HEK293 (cell line): ENCODE measurements around the gene SLC39A11.

Source experiments
- CTCF ChIA-PET: fragments of 350-600 bp; formaldehyde crosslinking; extraction: SDS; loops from one replicate; lab custom pipeline; 2021; ENCODE audit warnings: antibody characterized with exemption; lab: Yijun Ruan, JAX
- POLR2A ChIA-PET: fragments of 300-600 bp; formaldehyde crosslinking; extraction: SDS; loops from one replicate; lab custom pipeline; 2020; ENCODE audit warnings: antibody characterized with exemption, inconsistent platforms; lab: Yijun Ruan, JAX
- H3K27ac ChIP-seq: fragments of 200-500 bp; sonication (Bioruptor generic); 2 replicates; pipeline ENCODE4 v1.5.1; 2014; ENCODE audit warnings: low read depth, low read length, control low read depth, inconsistent platforms; ENCODE audit errors: extremely low read depth
- H3K36me3 ChIP-seq, 2 experiments: fragments of 200-500 bp in 1 of 2; sonication (Bioruptor generic) in 1 of 2; 1 replicate in 1 of 2; 2 replicates in 1 of 2; pipeline ENCODE4 v1.5.1; 2014 to 2017; ENCODE audit warnings: inconsistent platforms in 2 of 2, low read length in 2 of 2; ENCODE audit not compliant: control insufficient read depth in 2 of 2, insufficient read depth in 1 of 2
- H3K4me1 ChIP-seq: fragments of 200-500 bp; sonication (Bioruptor generic); 2 replicates; pipeline ENCODE4 v1.5.1; 2014; ENCODE audit warnings: mild to moderate bottlenecking, low read length, inconsistent platforms; ENCODE audit not compliant: control insufficient read depth, insufficient read depth
- H3K4me3 ChIP-seq: 2 replicates; pipeline ENCODE4 v1.5.1; 2011; ENCODE audit warnings: low read depth, mild to moderate bottlenecking, control low read depth, low read length, moderate library complexity
- H3K9me3 ChIP-seq: fragments of 200-500 bp; sonication (Bioruptor generic); 2 replicates; pipeline ENCODE4 v1.5.1; 2014; ENCODE audit warnings: low read depth, low read length, inconsistent platforms; ENCODE audit not compliant: control insufficient read depth, insufficient read depth
- BCL11A ChIP-seq: fragments of 450-650 bp; formaldehyde crosslinking; IDR thresholded peaks from 2 replicates; pipeline ENCODE4 v1.5.1; 2016; ENCODE audit warnings: low read depth, missing biosample characterization, missing genetic modification characterization
- GLI4 ChIP-seq: fragments of 450-650 bp; formaldehyde crosslinking; IDR thresholded peaks from 2 replicates; pipeline ENCODE4 v1.5.1; 2016; ENCODE audit warnings: missing biosample characterization, missing genetic modification characterization
- KLF16 ChIP-seq: fragments of 450-650 bp; formaldehyde crosslinking; IDR thresholded peaks from 2 replicates; pipeline ENCODE4 v1.5.1; 2017; ENCODE audit warnings: missing biosample characterization, missing genetic modification characterization
- MEIS1 ChIP-seq: sonication (generic); formaldehyde crosslinking; IDR thresholded peaks from 2 replicates; pipeline ENCODE4 v1.8.1; 2022; ENCODE audit warnings: missing genetic modification reagents, mild to moderate bottlenecking, borderline replicate concordance
- MZF1 ChIP-seq: fragments of 450-650 bp; formaldehyde crosslinking; IDR thresholded peaks from 2 replicates; pipeline ENCODE4 v1.5.1; 2017; ENCODE audit warnings: missing biosample characterization, missing genetic modification characterization, borderline replicate concordance
- PRDM2 ChIP-seq: fragments of 450-650 bp; formaldehyde crosslinking; IDR thresholded peaks from 2 replicates; pipeline ENCODE4 v1.5.1; 2016; ENCODE audit warnings: missing biosample characterization, missing genetic modification characterization, borderline replicate concordance
- REPIN1 ChIP-seq: fragments of 450-650 bp; formaldehyde crosslinking; IDR thresholded peaks from 2 replicates; pipeline ENCODE4 v1.5.1; 2017; ENCODE audit warnings: missing biosample characterization, missing genetic modification characterization, low read depth
- REST ChIP-seq: fragments of 450-650 bp; formaldehyde crosslinking; IDR thresholded peaks from 2 replicates; pipeline ENCODE4 v1.5.1; 2016; ENCODE audit warnings: missing biosample characterization, missing genetic modification characterization
- ZBTB1 ChIP-seq: fragments of 450-650 bp; formaldehyde crosslinking; IDR thresholded peaks from 2 replicates; pipeline ENCODE4 v1.5.1; 2016; ENCODE audit warnings: missing biosample characterization, missing genetic modification characterization
- ZBTB17 ChIP-seq: fragments of 450-650 bp; formaldehyde crosslinking; IDR thresholded peaks from 2 replicates; pipeline ENCODE4 v1.5.1; 2016; ENCODE audit warnings: missing biosample characterization, missing genetic modification characterization
- ZBTB6 ChIP-seq: fragments of 450-650 bp; formaldehyde crosslinking; IDR thresholded peaks from 2 replicates; pipeline ENCODE4 v1.5.1; 2017; ENCODE audit warnings: missing biosample characterization, missing genetic modification characterization
- ZFP41 ChIP-seq: fragments of 450-650 bp; formaldehyde crosslinking; IDR thresholded peaks from 2 replicates; pipeline ENCODE4 v1.5.1; 2016; ENCODE audit warnings: missing biosample characterization, missing genetic modification characterization, borderline replicate concordance
- ZNF112 ChIP-seq: fragments of 450-650 bp; formaldehyde crosslinking; IDR thresholded peaks from 2 replicates; pipeline ENCODE4 v1.5.0; 2017; ENCODE audit warnings: missing biosample characterization, missing genetic modification characterization
- ZNF114 ChIP-seq: fragments of 450-650 bp; formaldehyde crosslinking; IDR thresholded peaks from 2 replicates; pipeline ENCODE4 v1.5.0; 2017; ENCODE audit warnings: missing biosample characterization, missing genetic modification characterization
- ZNF138 ChIP-seq: fragments of 450-650 bp; formaldehyde crosslinking; IDR thresholded peaks from 2 replicates; pipeline ENCODE4 v1.5.1; 2016; ENCODE audit warnings: missing biosample characterization, missing genetic modification characterization, borderline replicate concordance
- ZNF146 ChIP-seq: fragments of 450-650 bp; formaldehyde crosslinking; IDR thresholded peaks from 2 replicates; pipeline ENCODE4 v1.5.1; 2016; ENCODE audit warnings: missing biosample characterization, missing genetic modification characterization
- ZNF184 ChIP-seq: fragments of 450-650 bp; IDR thresholded peaks from 2 replicates; pipeline ENCODE4 v1.5.1; 2018; ENCODE audit warnings: missing biosample characterization, mild to moderate bottlenecking, missing genetic modification characterization
- ZNF24 ChIP-seq: fragments of 450-650 bp; formaldehyde crosslinking; IDR thresholded peaks from 2 replicates; pipeline ENCODE4 v1.5.1; 2016; ENCODE audit warnings: missing biosample characterization, missing genetic modification characterization
- ZNF350 ChIP-seq: fragments of 450-650 bp; formaldehyde crosslinking; IDR thresholded peaks from 2 replicates; pipeline ENCODE4 v1.5.0; 2017; ENCODE audit warnings: missing biosample characterization, mild to moderate bottlenecking, missing genetic modification characterization
- ZNF366 ChIP-seq: fragments of 450-650 bp; formaldehyde crosslinking; conservative IDR thresholded peaks from 2 replicates; pipeline ENCODE4 v1.5.1; 2016; ENCODE audit warnings: missing biosample characterization, missing genetic modification characterization
- ZNF398 ChIP-seq: fragments of 450-650 bp; formaldehyde crosslinking; IDR thresholded peaks from 2 replicates; pipeline ENCODE4 v1.5.1; 2017; ENCODE audit warnings: missing biosample characterization, missing genetic modification characterization
- ZNF626 ChIP-seq: fragments of 450-650 bp; sonication (Bioruptor Pico); formaldehyde crosslinking; IDR thresholded peaks from 2 replicates; pipeline ENCODE4 v1.5.1; 2018; ENCODE audit warnings: missing biosample characterization, missing genetic modification characterization, inconsistent platforms
- ZNF792 ChIP-seq: fragments of 450-650 bp; formaldehyde crosslinking; IDR thresholded peaks from 2 replicates; pipeline ENCODE4 v1.5.1; 2016; ENCODE audit warnings: missing biosample characterization, missing genetic modification characterization

SLC39A11 gene

DNA sequence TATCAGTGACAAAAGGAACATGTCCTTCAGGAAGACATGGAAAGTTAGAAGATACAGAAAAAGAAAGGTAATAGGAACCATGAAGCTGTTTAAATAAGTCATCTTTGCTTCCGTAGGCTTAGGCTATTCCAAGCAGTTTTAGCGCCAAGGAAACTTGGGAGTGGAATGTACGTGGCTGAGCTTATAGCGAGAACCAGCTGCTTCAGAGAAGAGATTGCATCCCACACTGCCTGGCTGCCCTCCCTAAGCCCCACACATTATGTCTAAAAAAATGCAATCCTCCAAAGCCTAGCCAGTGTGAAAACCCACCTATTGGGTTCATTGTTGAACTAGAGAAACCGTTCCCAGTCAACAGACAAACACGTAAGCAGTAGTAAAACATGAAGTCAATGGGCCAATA lies 149.9 kb downstream of the SLC39A11 start (continued):
- TF ChIP-seq PRDM2 (no peak), ZNF792 (tag by site-specific recombination) (no peak), ZNF112 (tag by site-specific recombination) (no peak), ZBTB6 (tag by site-specific recombination) (no peak), MEIS1 (no peak), ZNF24 (tag by site-specific recombination) (no peak), BCL11A (tag by site-specific recombination) (no peak), REPIN1 (tag by site-specific recombination) (no peak)
- TF ChIP-seq, all 188 proteins: peak for 0

GRCh38 chr17:72940496-72940895 lies 152.0 kb downstream of the SLC39A11 start:
- Histone ChIP-seq H3K4me3 (no peak overlapping the region), H3K4me1 (no peaks in the 10 kb centered on the region), H3K27ac (no peak overlapping the region), H3K9me3 (no peaks in the 10 kb centered on the region), H3K36me3 (no peaks in the 10 kb centered on the region)
- ChIA-PET POLR2A (no interaction called here), CTCF (no interaction called here)
- TF ChIP-seq GLI4 (tag by site-specific recombination) (no peak), MZF1 (tag by site-specific recombination) (no peak), ZNF138 (tag by site-specific recombination) (no peak), KLF16 (tag by site-specific recombination) (no peak), ZNF398 (tag by site-specific recombination) (no peak), ZBTB1 (no peak), ZFP41 (tag by site-specific recombination) (no peak), ZNF184 (tag by site-specific recombination) (no peak), ZBTB17 (tag by site-specific recombination) (no peak), ZNF146 (no peak), ZNF114 (tag by site-specific recombination) (no peak), ZNF350 (no peak), ZNF626 (no peak), ZNF366 (tag by site-specific recombination) (no peak), REST (no peak)
